AG04449 (cell line): Measurements from ENCODE around the gene DRD2.

Experiments
- CTCF ChIA-PET: fragments of 350-600 bp; formaldehyde crosslinking; extraction: SDS; loops from one replicate; lab custom pipeline; 2021; ENCODE audit warnings: antibody characterized with exemption; lab: Yijun Ruan, JAX
- POLR2A ChIA-PET: fragments of 400-600, 350-600 bp; formaldehyde crosslinking; extraction: SDS; loops from one replicate; lab custom pipeline; 2020; ENCODE audit warnings: antibody characterized with exemption, inconsistent platforms; lab: Yijun Ruan, JAX
- DNase-seq: peaks from one replicate; pipeline ENCODE4 v3.0.0-alpha.2; 2010; ENCODE audit warnings: low read depth, low spot score
- H3K4me3 ChIP-seq: 2 replicates; pipeline ENCODE4 v1.5.1; 2011; ENCODE audit warnings: low read depth, mild to moderate bottlenecking, control low read depth, low read length
- CTCF ChIP-seq: IDR thresholded peaks from one replicate; pipeline ENCODE4 v1.5.1; 2011; ENCODE audit warnings: mild to moderate bottlenecking, moderate library complexity, low read length, control low read depth, inconsistent platforms; ENCODE audit not compliant: insufficient read depth; ENCODE audit errors: missing control alignments

Gene DRD2

GRCh38 chr11:113363406-113363805, 111.8 kb downstream of the DRD2 start:
- H3K4me3 ChIP-seq: no peak overlapping the region
- TF ChIP-seq CTCF: no peak
- no peak for DNase-seq
- CTCF ChIA-PET: no interaction called here
- POLR2A ChIA-PET: no interaction called here
